Stimulated activated CD4-positive, alpha-beta T cell treated with anti-CD3 and anti-CD28 coated beads, Interleukin-1b, Interleukin-23, amount 100 ng/mL, for 48 hours (primary cell): ENCODE results near the gene BAG5.

Experiments used
- DNase-seq: peaks from one replicate; pipeline ENCODE4 v3.0.0-alpha.2; 2020

The BAG5 gene

DNA sequence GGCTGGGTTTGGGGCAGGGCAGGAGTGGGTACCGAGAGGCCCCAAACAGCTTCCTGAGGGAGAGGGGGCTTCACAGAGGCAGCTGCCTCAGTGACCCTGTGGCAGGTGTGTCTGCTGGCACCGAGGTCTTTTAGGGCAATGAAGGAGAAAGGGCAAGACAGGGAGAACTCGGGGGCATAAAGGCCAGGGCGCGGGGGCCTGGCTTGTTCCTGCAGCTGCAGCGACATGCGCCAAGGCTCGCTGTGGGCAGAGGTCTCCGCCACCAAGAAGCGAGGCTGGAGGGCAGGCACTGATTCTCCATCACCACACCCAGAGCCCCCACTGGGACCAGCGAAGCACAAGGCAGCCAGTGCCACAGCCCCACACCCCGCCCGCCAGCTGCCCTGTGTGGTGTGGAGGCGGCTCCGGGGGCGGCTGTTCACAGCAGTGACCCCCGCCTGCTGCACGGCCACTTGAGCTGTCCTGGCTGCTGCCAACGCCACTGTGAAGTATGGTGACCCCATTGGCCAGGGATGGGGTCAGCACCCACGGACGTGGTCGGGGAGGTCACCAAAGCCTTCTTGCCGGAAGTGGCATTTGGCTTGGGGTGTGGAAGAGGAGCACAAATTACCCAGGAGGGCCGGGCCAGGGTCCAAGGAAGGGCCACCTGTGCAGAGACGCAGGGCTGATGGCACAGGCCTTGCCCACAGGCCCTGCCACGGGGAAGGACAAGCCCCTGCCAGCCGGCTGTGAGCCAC, 16.4 kb downstream of the BAG5 start:
- no peak for DNase-seq

DNA sequence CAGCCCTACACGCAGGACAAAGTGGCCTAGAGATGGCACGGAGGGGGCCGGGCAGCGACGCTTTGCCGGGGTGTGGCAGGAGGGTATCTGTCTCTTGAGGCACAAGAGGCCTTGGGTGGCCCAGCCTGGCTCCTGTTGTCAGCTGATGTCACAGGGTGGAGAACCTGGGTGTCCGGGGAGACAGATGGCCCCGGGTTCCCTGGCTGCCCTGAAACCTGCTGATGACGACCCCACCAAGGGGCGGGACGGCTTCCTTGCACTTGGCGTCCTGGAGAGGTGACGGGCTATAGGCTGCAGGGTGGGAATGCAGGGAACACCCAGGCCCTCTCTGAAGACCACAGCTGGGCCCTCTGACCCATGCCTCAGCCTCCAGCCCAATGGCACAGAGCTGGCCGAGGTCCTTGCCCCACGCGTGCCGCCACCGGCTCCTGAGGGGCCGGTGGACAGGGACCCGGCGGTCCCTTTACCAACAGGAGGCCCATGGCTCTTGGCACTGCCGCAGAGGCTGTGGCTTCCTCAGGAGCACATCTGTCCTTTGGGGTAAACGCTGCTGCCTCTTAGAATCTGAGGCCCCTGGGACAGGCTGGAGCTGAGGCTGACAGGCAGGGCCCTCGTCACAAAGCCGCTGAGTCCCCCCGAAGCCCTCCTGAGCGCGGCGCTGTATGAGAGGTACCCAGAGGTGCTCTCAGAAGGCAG, 17.1 kb downstream of the BAG5 start:
- DNase-seq = no peak

DNA sequence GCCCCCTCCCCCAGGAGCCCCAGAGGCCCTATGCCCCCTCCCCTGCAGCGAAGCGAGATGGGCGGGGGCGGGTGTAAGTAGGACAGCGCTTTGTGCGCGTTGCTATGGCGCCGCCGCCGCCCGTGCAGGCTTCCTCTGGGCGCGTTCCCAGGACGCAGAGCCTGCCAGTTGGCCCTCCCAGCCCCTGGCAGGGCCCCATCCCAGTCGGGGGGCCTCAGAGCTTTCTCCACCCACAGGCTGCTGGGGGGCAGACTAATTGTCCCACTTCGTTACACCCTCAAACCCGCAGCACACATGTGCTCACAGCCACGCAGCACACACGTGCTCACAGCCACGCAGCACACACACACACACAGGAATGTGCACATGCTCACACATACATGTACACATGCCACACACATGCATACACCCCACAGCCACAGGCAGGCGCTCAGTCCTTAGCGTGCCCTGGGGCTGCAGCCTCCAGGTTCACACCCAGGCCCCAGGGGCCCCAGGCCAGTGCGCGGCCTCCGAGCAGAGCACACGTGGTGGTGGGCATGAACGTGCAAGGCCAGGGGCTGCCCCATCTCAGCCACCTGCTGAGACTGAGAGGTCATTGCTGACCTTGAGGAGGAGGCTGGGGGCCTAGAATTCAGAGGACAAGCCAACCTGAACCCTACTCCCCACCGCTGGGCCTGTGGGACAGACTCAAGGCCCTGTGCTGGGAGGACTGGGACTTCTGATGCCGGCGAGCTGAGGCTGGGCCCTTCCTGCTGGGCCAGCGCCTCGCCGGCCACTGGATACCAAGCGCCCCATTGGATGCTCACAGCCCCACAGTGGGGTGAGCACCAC, 17.9 kb downstream of the BAG5 start:
- no peak for DNase-seq

DNA sequence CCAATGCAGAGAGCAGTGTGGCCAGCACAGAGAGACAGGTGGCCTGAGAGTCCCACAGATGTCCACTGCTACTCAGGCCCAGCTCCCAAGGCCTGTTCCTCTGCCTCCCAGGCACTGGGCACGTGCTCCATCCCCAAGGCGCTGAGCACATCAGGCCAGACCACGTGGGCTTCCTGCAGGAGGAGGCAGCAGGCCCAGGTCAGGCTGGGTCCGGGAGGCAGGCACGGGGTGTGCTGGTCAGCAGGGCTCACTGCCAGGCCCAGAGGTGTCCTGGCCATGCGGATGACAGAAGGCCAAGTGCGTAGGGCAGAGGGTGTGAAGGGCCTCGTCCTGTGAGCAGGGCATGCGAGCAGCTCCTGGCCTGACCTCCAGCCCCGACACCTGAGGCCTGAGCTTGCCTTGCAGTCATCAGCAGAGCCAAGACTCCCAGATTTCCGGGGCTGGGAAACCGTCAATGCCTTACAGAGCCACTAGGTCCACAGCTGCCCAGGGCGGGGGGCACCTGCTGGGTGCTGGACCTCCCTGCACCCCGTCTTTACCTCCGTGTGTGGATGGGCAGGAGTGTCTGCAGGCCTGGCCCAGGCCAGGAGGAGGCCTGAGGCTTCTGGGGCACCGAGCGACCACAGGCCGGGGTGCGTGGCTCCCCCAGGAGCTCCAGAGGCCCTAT, 18.6 kb downstream of the BAG5 start:
- no peak for DNase-seq

DNA sequence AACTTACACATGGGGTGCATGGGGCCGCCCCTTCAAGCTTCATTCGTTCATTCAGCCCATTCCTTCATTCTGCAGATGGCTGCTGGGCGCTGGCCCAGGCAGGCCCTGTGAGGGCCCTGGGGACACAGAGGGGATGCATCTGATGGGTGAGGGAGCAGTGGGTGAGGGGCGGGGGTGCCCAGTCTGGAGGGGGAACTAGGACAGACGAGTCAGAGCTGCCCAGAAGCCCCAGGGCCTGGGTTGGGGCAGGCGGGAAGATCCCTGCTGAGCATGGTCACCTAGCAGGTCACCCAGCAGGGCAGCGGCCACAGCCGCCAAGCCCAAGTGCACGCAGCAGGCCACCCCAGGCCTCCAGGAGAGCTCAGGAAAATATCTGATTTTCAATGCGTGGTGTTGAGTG, 19.3 kb downstream of the BAG5 start:
- DNase-seq = no peak

DNA sequence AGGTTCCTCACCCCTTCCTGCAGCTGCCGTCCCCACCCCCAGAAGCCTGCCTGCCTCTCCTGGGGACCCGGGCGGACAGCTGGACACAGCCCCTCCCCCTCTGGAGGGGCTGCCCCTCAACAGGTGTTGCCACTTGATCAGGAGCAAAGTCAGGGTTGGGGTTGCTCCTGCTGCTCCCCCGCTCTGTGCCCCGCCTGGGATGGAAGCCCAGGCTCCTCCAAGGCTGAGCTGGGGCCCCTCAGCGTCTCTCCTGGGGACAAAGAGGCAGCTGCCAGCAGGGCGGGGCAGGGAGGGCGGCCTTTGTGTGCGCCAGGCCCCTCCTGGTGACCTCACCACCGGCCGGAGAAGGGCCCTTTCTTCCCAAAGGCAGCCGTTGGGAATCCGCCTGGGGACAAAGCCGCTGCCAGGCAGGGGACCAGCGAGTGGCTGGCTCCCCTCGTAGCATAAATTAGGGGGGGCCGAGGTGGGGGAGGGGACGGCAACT, 19.8 kb downstream of the BAG5 start:
- no peak for DNase-seq

DNA sequence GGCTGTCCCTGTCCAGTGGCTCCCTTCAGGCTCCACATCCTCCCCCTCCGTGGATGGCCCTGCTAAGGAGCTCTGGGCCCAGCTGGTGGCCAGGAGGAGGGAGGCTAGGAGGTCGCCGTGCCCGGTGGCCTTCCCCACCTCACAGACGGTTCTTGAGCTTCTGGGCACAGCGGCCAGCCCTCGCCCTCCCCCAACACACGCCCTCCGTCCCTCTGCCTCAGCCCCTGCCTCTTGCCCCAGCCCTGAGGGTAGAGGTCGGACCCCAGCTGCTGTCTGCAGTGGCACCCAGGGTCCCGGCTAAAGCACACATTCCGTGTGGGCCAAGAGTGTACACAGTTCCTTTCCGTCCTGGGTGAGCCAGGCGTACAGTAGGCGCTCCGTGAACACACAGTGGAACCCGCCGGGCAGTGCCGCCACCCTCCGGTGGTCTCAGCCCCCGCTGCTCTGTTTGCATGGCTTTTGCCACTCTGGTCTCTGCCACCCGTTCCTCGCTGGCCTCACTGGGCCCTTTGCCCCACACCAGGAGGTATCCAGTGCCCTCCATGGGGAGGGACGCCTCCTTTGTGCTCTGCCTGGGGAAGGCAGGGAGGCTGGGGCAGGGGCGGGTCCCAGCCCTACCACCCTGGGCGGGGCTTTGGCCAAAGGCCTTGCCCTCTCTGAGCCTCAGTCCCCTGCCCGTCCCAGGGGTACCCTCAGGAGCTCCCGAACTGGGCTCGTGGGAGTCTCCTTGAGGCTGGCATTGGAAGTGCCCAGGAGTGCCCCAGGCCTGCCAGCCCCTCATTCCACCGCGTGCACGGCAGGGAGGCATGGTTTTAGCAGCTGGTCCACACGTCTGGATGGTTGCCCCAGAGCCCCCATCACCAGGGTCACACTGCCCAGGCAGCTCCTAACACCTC, 20.5 kb downstream of the BAG5 start:
- no peak for DNase-seq

DNA sequence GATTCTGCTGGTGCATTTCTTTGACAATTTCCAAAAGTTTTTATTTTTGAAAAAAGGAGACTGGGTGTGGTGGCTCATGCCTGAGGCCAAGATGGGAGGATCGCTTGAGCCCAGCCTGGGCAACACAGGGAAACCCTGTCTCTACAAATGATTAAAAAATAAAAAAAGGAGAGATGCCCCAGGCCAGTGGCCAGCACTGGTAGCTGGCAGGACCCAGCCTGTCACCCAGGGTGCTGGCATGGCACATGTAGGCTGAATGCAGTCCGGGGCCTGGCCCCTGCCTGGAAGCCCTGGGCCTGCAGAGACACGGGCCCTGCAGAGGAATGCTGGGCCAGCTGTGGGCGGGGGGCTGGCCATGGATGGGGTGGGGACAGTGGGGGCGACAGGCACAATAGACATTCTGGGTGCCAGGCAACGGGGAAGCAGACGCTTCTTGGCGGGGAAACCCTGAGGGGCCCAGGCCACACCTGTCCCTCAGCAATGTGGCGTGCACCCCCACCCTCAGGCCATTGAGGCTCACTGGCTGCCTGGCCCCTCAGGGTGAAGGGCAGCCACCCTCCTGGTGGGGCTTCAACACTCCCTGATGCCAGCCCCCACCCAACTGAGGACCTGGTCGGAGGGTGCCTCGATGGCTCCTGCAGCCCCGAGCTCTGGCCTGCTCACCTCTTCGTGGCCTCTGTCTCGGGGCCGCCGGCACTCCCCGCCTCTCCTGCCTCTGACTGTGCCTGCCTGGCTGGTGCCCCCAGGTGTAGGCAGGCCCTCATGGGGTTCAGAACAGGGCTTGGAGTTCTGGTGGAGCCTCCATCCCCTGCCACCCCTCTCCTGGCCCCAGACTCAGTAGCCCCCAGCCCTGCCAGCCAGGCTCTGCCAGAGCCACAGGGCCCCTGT, 21.4 kb downstream of the BAG5 start:
- no peak for DNase-seq

DNA sequence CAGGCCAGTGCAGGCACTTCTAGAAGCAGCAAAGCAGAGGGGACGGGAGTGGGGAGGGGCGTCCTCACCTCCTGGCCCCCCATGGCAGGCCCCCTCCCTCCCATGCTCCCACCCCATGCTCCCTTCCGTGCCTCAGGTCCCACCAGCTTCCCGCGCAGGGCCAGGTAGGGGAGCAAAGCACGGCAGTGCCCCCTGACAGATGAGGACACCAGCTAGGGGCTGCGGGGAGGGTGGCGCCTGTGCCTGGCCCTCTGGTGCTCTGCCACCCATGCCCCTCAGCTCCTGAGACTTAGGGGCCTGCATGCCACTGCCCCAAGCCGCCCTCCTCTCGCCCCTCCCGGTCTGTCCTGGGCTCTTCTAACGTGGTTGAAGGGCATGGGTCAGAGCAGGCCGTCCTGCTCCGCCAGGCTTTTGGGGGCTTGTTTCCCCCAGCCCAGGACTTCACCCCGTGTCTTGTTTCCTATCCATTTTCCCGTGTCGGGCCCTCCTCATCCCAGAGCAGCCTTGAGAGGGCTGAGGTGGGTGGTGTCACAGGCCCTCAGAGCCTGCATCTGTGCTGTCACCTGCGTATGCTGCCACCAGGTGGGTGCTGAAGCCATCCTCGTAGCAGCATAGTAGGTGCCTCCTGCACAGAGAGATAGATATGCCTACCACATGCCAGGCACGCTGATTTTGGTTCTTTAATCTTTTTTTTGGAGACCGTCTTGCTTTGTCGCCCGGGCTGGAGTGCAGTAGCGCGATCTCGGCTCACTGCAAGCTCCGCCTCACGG, 23.2 kb downstream of the BAG5 start:
- no peak for DNase-seq

DNA sequence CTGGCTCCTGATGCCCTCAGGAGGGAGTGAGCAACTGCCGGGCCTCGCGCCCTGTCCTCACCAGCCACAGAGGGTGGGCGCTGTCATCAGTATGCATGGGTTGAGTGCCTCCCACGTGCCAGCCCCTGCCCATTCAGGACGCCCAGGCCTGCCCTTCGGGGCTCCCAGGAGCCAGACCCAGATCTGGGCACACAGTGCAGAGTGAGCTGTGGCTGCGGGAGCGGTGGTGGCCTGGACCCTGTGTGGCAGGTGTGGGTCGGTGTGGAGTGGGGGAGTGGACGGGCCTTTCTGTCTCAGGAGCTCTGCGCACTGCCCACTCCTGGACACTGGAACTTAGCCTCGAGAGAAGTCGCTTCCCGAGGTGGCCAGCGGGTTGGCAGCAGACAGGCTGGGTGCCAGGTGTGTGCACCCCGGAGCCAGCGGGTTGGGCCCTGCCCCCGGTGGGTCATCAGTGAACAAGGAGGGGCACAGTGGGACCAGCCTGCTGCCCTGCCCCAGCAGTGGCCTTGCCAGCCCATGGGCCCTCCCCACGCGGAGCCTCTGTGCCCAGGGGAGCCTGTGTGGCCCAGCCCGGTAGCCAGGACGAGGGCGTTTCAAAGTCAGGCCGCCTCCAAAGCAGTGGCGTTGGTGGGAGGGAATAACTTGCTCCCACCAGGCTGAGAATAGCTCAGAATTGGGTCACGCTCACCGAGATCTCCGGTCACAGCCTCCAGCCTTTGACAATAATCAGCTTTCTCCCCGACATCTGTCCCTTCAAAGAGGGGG, 24.0 kb downstream of the BAG5 start:
- DNase-seq = no peak

DNA sequence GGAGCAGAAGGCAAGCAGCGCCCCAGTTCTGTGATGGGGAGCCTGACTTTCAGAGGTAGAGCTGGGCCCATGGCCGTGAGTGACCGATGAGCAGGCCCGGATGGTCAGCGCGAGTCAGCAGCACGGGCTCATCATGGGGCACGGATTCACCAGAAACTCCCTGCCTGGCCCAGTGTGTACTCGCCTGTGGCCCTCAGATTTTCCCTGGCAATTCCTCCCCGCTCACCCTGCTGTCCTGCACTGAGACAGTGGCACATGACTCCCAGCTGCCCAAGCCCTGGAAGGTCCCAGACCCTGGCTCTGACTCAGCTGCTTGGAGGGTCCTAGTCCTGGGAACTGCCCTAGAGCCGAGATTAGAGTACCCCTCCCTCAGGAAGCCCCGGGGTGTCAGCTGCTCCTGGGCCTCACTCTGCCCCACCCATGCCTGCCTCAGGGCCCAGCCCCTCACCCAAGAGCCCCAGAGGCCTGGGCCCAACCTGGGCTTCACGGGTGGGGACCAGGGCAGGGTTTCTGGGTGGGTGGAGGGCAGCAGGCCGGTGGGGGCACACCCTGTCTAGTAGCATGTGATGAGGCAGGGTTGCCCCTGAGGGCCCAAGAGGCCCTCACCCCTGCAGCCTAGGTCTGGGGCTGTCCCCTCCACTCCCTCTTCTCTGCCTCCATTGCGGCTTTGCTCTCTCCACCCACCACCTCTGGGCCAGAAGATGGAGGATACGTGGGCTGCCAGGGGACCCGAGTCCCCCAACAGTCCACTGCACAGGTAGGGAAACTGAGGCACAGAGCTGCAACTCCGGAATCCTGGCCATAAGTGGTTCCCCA, 25.1 kb downstream of the BAG5 start:
- DNase-seq = no peak

DNA sequence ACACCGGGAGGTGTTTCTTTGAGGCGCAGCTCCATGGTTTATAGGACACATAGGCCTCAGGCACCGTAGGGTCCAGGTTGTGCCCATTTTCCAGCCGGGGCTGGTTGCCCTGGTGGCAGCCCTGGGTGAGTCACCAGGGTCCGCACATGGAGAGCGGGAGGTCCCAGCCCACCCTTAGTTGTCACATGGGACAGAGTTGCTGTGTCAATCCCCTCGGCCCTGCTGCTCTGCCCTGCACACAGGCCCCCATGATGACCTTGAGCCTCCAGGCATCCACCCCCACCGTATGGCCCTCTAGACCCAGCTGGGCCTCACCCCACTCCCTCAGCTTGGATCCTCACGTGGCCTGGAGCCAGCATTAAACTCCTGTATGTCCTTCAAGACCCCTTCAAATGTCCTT, 25.8 kb downstream of the BAG5 start:
- DNase-seq = no peak

DNA sequence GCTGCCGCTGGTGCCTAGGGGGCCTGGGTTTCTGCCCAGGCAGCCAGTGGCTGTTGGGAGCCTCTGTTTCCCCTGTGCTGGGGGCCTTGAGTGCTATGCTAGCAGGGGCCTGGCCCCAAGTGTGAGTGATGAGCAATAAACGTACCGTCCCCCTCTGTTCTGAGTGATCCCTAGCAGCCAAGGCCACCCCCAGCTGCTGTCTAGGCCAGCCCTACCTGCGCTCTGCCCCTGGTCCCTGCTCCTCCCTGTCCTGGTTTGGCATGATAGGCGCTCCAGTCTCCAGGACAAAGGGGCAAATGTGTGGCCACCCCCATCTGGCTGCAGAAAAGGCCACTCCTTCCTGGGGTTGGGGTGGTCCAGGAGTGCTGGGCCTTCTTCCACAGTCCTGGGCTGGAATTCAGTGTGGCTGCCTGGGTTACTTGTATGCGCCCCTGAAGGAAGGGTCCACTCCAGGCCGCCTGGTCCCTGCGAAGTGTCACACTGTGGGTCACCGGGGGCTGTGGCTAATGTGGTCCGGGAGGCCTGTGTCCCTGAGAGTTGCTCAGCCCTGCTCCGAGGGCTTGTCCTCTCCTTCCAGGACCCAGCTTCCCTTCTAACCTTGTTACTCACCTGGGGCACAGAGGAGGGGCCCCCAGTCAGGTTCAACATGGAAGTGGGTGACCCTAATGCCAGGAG, 26.4 kb downstream of the BAG5 start:
- DNase-seq = no peak

DNA sequence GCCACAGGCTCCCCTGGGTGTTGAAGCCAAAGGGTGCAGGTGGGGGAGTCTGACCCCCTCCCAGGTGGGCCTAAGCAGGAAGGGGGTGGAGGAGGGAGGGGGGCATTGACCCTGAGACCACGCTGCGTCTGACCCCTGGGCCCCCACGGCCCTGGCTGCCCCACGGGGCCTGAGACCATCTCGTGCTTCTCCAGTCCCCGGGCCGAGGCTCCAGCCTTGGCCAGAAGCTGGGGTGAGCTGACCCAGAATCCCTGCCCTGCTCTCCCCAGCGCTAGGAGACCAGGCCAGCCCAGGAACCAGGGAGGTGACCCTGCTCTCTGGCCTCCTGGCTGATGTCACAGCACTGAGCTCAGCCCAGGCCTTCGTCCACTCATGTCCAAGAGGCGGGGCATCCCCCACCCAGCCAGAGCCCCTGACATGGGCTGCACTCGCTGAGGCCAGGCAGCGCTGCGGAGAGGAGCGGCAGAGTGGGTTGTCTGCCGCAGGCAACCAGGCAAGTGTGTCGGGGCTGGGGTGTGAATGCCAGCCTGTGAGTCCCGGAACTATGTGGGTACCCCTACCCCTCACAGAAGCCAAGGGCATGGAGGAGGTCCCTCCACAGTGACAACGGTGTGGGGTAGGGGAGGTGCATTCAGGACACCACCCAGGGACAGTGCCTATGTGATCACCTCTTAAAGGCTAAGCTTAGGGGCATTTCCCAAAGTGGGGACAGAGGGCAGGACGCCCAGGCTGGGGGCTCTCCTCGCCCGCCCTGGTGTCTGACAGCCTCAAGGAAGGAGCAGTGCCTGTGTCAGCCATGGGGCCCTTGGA, 27.2 kb downstream of the BAG5 start:
- no peak for DNase-seq

DNA sequence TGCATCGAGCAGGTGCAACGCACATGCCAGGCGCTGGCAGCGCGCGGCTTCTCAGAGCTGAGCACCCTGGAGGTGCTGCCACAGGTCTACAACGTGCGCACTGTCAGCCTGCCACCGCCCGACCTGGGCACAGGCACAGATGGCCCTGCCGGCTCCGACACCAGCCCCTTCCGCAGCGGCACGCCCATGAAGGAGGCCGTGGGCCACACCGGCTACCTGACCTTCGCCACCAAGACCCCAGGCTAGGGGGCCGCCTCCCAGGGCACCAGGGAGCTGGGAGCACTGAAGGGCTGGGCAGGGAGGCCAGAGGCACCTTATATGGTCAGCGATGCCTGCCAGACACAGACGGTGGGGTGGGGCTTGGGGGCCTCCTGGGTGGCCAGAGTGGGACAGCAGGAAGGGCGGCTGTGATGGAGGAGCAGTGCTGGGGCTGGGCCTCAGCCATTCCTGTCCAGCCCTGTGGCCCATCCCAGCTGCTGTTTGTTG, 27.8 kb downstream of the BAG5 start:
- no peak for DNase-seq

DNA sequence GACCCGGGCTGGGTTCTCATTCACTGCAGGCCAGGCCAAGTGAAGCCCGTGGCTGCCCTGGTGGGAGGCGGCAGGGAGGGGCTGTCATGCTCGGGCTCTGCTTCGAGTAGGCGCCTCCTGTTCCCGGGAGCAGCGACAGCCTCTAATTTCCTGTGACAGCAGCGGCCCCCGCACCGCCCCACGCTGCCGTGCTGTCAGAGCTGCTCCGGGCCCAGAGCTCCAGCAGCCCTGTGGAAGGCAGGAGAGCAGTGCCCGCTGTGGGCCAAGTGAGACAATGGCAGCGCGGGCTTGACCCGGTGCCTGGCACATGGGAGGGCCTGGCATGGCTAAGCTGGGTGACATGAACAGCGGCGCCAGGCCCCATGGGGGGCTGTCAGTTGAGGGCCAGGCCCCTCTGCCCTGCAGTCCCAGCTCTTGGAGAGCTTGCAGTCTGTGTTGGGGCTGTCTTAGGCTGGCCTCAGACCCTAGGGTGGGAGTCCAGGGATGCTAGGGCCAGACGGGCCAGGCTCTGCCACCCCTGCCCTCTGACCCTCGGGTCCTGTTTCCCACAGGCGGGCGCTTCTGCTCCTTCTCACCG, 28.4 kb downstream of the BAG5 start:
- DNase-seq = no peak
